ENCODE data around the gene NDUFB5. TPM values are rescaled to one million over a fixed set of nuclear protein-coding genes. Genes with fewer than 3 reads are reported as not detected.

Gene NDUFB5
- 48.0 and 54.3 TPM in 2 replicates for total RNA-seq

DNA sequence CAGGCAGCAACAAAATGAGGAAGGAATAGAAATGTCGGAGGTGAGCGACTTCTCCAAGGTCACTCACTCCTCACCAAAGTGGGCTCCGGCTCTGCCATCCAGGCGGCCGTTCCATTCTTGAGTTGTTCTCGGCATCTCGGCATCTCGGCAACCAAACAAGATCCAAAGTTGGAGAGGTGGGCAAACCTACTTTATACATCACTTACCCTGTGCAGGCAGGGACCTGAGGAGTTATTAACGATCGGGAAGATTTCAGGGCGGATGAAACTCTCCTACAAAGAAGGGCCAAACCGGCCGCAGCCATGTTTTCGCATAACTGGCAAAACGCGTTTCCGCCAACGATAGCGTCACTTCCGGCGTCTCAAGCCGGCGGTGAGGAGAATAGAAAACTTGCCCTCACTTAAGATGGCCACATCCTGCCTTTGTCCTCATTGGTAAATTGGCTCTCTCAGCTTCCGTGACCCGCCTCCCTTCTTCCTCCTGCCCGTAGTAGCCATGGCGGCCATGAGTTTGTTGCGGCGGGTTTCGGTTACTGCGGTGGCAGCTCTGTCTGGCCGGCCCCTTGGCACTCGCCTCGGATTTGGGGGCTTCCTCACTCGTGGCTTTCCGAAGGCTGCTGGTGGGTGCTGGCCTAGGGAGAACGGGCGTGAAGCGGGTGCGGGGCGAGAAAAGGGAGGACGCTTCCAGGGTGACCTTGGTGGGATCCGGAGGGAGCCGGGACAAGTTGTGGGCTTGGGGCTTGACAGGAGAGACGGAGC, at the start of gene NDUFB5, which contains the start of gene MRPL47:
Gene NDUFB5, plus strand, starts transcription at position 474 of the 758 bp plus-strand sequence. Its CDS starts 22 bp downstream, at position 496.
Gene MRPL47, minus strand, starts transcription at position 318 of the 758 bp plus-strand sequence. Its CDS starts 14 bp downstream, at position 304.

DNA sequence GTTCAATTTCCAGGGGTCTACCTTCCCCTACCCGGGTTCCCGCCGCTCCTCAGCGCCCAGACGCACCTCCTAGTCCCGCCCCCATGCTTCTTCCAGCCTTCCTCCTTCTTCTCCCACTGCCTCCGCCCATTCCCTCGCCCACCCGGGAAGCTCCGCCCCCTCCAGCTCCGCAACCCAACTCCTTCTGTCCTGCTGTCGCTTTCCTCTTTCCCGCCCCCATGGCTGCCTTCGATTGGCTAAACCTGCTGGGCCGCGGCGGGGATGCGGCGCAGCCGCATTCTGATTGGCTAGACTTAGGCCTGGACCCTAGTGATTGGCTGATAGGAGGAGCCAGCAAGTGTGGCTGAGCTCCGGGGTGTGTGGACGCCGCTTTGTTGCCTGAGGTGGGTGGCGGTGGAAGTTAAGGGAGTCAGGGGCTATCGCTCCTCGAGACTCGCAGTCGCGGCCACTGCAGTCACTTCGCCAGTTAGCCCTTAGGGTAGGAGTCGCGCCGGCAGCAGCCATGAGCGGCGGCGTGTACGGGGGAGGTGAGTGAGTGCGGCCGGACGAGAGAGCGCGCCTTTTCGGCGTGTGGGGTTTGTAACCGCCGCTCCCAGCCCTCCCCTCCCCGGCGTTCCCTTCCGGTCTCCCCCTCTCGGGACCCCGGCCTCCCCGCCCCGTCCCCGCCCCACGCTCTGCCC, 41.9 kb upstream of the NDUFB5 start, which contains the start of gene ACTL6A:
Gene ACTL6A, plus strand, starts transcription at position 336 of the 680 bp plus-strand sequence. Its CDS starts 167 bp downstream, at position 503.

DNA sequence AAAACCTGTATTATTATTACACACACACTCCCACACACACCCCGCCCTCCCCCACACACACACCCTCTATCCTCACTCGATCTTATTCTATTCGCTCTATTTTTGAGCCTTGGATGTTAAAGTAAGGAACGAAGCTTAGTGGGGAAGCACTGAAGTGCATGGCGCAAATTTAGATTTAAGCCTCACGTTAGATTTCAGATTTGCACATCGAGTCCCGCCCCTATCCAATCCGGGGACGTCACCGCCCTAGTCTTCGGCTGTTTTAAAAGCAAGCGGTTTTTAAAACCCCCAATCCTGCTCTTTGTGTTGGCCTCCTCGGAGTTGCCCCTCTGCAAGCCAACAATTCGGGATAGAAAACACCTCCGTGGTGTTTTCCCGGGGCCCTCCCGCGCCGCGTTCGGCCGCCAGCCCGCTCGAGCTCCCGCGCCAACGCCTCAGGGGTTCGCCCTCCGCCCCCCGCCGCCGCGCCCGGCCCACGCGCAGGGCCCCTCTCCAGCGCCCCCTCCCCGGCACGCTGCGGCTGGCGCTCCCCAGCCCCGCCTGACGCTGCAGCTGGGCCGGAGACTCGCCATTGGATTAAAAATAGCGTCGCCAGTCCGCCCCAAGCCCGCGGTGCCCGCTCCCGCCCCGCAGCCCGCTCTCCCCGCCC, 48.0 kb downstream of the NDUFB5 start, which contains the start of gene USP13:
Gene USP13, plus strand, starts transcription at position 594 of the 649 bp plus-strand sequence. CDS start 186 bp downstream, outside the sequence.

Other genes starting within 250 kb of the NDUFB5 start
- gene GNB4, start 153.3 kb upstream of the NDUFB5 start, total RNA-seq: 23.5 and 38.5 TPM in 2 replicates
- gene ACTL6A, start 41.9 kb upstream of the NDUFB5 start, total RNA-seq: 25.4 and 59.0 TPM in 2 replicates
- 22.2 and 34.7 TPM in 2 replicates for gene MRPL47, start 156 bp upstream of the NDUFB5 start, total RNA-seq
- 6.5 and 13.0 TPM in 2 replicates for gene USP13, start 48.2 kb downstream of the NDUFB5 start, total RNA-seq

Data from mesangial cell (primary cell).